NCI-H2196 (cell line): ENCODE data around the gene PNCK.
A peak's percentile ranks its signal among the peaks of the same experiment; 100 is the strongest.
"Not testable (repeated sequence)": the region's sequence is repeated elsewhere in the genome, so short reads cannot be mapped to it uniquely, and the experiment has no call there.

Experiments used
- DNase-seq: peaks from one replicate; lab custom pipeline; 2025; ENCODE audit not compliant: unreplicated experiment; lab: John Stamatoyannopoulos, UW

PNCK gene

GRCh38 chrX:153673428-153674218 is at the start of gene PNCK:
PNCK (minus strand) TSS chrX:153673813; CDS start chrX:153673076, 737 bp downstream.
- DNase-seq: no peak

GRCh38 chrX:153722704-153723350 is 49.2 kb upstream of the PNCK start:
- DNase-seq: no peak

- DNase-seq: no peak
Measured at GRCh38 chrX:153719701-153720100, 46.1 kb upstream of the PNCK start.

GRCh38 chrX:153719238-153719637 is 45.6 kb upstream of the PNCK start:
- DNase-seq: no peak

GRCh38 chrX:153717445-153717844 is 43.8 kb upstream of the PNCK start:
- DNase-seq: no peak

GRCh38 chrX:153714256-153714655 is 40.6 kb upstream of the PNCK start:
- no peak for DNase-seq

- DNase-seq: no peak
Measured at GRCh38 chrX:153709726-153710674, 36.4 kb upstream of the PNCK start.

GRCh38 chrX:153708415-153708814 is 34.8 kb upstream of the PNCK start:
- DNase-seq: peak; percentile 70

- DNase-seq: no peak
Measured at GRCh38 chrX:153707406-153707805, 33.8 kb upstream of the PNCK start.

GRCh38 chrX:153706799-153707198 is 33.2 kb upstream of the PNCK start:
- DNase-seq: no peak

- DNase-seq: not testable (repeated sequence)
Measured at GRCh38 chrX:153705403-153706060, 31.9 kb upstream of the PNCK start.

GRCh38 chrX:153704631-153705402 is 31.2 kb upstream of the PNCK start:
- not testable (repeated sequence) for DNase-seq

- no peak for DNase-seq
Measured at GRCh38 chrX:153704021-153704526, 30.5 kb upstream of the PNCK start.

GRCh38 chrX:153703036-153703370 is 29.4 kb upstream of the PNCK start:
- DNase-seq: peak; percentile 37

GRCh38 chrX:153702336-153703035 is 28.9 kb upstream of the PNCK start:
- DNase-seq: no peak

GRCh38 chrX:153701706-153702105 is 28.1 kb upstream of the PNCK start:
- DNase-seq: no peak

GRCh38 chrX:153700967-153701366 is 27.4 kb upstream of the PNCK start:
- DNase-seq: no peak

- no peak for DNase-seq
Measured at GRCh38 chrX:153700376-153700945, 26.8 kb upstream of the PNCK start.

- DNase-seq: not testable (repeated sequence)
Measured at GRCh38 chrX:153699784-153700371, 26.3 kb upstream of the PNCK start.
